ENCODE measurements around the gene SYTL2.

DNA sequence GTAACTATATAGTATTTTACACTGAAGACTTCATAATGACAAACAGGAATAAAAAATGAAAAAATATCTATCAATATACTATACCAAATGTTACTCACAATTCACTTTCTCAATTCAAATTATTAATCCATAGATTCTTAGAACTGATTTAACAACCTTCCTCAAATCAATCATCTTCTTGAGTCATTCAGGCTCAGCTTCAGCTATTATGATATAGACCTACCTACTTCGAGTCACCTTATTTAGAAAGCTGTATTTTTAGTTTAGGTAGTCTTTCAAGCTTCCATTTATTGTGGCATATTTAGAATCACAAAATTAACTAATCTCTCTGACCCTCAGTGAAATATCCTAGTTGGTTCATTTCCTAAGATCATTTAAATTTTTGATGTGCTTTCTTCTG, 154.2 kb downstream of the SYTL2 start:
- TF ChIP-seq, protein P1, sequence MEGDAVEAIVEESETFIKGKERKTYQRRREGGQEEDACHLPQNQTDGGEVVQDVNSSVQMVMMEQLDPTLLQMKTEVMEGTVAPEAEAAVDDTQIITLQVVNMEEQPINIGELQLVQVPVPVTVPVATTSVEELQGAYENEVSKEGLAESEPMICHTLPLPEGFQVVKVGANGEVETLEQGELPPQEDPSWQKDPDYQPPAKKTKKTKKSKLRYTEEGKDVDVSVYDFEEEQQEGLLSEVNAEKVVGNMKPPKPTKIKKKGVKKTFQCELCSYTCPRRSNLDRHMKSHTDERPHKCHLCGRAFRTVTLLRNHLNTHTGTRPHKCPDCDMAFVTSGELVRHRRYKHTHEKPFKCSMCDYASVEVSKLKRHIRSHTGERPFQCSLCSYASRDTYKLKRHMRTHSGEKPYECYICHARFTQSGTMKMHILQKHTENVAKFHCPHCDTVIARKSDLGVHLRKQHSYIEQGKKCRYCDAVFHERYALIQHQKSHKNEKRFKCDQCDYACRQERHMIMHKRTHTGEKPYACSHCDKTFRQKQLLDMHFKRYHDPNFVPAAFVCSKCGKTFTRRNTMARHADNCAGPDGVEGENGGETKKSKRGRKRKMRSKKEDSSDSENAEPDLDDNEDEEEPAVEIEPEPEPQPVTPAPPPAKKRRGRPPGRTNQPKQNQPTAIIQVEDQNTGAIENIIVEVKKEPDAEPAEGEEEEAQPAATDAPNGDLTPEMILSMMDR (IDR thresholded peaks at IDR 0.05; ENCODE audit: poor library complexity, severe bottlenecking), result no peak
- TF ChIP-seq POLR2AphosphoS5 (IDR thresholded peaks at IDR 0.05) (no peak), EZH2 (IDR thresholded peaks at IDR 0.05; ENCODE audit: borderline replicate concordance, insufficient read depth, low read length, poor library complexity, severe bottlenecking) (no peak), SMC3 (conservative IDR thresholded peaks at IDR 0.05; ENCODE audit: poor library complexity) (no peak), TAF1 (IDR thresholded peaks at IDR 0.05; ENCODE audit: low read depth) (no peak), MXI1 (conservative IDR thresholded peaks at IDR 0.05; ENCODE audit: poor library complexity, severe bottlenecking) (no peak), RAD21 (conservative IDR thresholded peaks at IDR 0.05) (no peak)

Measured in neural cell (in vitro differentiated cells).